C4-2B (cell line): ENCODE results near the gene TPPP3.

Experiments
- H3K27ac ChIP-seq: fragments of 450-650 bp; 2 replicates; pipeline ENCODE4 v1.5.1; 2017
- CTCF ChIP-seq: fragments of 450-650 bp; conservative IDR thresholded peaks from 2 replicates; pipeline ENCODE4 v1.5.1; 2017; ENCODE audit warnings: mild to moderate bottlenecking
- ZFX ChIP-seq: fragments of 450-650 bp; IDR thresholded peaks from 2 replicates; pipeline ENCODE4 v1.6.1; 2017

The TPPP3 gene

GRCh38 chr16:67425061-67425460, 31.8 kb upstream of the TPPP3 start:
- H3K27ac ChIP-seq, result no peak overlapping the region
- TF ChIP-seq ZFX (no peak), CTCF (no peak)

- TF ChIP-seq CTCF (no peak), ZFX (no peak)
- H3K27ac ChIP-seq, result peak overlapping the region; percentile 50
These were observed 30.9 kb upstream of the TPPP3 start for GRCh38 chr16:67424261-67424615.

- TF ChIP-seq ZFX (no peak), CTCF (no peak)
- H3K27ac ChIP-seq, result peak overlapping the region; percentile 50
These were observed 30.4 kb upstream of the TPPP3 start for GRCh38 chr16:67423611-67424260.

GRCh38 chr16:67423015-67423414, 29.7 kb upstream of the TPPP3 start:
- no peak overlapping the region for H3K27ac ChIP-seq
- no peak for TF ChIP-seq ZFX
- TF ChIP-seq CTCF, result no peak

GRCh38 chr16:67421030-67421429, 27.7 kb upstream of the TPPP3 start:
- TF ChIP-seq ZFX (no peak), CTCF (no peak)

GRCh38 chr16:67419931-67420330, 26.6 kb upstream of the TPPP3 start:
- TF ChIP-seq CTCF, result no peak
- no peak for TF ChIP-seq ZFX
- H3K27ac ChIP-seq, result no peak overlapping the region

More at GRCh38 chr16:67421030-67421429, 27.7 kb upstream of the TPPP3 start:
- no peak overlapping the region for H3K27ac ChIP-seq

GRCh38 chr16:67419502-67419901, 26.2 kb upstream of the TPPP3 start:
- no peak overlapping the region for H3K27ac ChIP-seq
- TF ChIP-seq ZFX (no peak), CTCF (no peak)
